Measurements from ENCODE around the gene KCNJ15.
"Not testable (repeated sequence)": the region's sequence is repeated elsewhere in the genome, so short reads cannot be mapped to it uniquely, and the experiment has no call there.

Gene KCNJ15

DNA sequence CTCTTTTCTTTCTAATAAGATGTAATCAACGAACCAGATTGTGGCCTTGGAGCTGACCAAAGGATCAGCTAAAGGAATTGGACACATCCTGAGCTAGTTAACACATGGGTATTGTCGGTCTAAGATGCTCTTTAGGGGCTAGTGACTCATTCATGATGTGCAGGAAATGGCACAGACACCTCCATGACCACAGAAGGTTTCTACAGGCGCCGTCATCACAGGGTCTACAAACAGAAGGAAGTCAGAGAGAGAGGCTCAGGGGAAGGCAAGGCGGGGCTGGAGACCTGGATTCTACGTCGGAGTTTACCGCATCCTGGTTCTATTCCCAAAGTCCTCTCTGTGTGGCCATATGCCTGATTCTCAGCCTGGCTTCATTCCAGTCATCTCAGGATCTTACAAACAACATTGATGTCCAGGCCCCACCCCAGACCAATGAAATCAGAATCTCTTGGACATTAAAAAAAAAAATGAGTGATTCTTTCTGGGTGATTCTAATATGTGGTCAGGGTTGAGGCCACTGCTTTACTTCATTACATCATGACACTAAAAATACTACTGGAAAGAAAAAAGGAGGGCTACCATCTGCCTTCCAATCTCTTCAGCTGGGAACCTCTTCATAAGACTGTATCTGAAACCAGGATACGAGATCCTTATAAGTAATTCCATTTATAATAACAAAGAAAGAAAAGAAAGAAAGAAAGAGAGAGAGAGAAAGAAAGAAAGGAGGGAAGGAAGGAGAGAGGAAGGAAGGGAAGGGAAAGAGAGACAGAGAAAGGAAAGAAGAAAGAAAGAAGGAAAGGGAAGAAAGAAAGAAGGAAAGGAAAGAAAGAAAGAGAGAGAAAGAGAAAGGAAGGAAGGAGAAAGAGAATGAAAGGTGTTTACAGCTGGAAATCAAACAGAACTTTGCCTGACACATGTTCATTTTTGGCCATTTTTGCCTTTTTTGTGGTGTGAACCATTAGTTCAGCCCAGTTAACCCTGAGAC is 11.6 kb upstream of the KCNJ15 start:
- peak; percentile 29 for DNase-seq

DNA sequence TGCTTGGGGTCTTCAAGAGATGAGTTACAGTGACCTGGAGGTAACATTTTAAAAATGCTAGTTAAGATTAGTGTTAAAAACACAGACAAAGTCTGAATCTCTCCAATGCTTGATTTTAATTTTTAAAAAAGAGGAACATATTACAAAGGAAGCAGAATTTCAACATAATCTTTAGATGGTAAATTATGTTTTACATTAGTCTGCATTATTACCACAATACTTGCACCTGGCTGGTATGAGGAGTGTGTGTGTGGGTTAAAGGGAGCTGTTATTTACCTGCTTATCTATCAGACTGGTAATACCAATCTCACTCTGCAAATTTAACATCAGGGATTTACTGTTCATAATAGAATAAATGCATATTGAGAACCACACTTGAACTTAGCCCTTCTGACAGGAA is 10.3 kb upstream of the KCNJ15 start:
- no peak for DNase-seq

DNA sequence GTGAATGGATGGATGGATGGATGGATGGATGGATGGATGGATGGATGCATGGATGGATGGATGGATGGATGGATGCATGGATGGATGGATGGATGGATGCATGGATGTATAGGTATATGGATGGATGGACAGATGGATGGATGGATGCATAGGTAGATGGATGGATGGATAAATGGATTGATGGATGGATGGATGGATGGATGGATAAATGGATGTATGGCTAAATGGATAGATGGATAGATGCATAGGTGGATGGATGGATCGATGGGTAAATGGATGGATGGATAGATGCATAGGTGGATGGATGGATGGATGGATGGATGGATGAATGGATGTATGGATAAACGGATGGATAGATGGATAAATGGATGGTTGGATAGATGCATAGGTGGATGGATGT is 9.7 kb upstream of the KCNJ15 start:
- not testable (repeated sequence) for DNase-seq

DNA sequence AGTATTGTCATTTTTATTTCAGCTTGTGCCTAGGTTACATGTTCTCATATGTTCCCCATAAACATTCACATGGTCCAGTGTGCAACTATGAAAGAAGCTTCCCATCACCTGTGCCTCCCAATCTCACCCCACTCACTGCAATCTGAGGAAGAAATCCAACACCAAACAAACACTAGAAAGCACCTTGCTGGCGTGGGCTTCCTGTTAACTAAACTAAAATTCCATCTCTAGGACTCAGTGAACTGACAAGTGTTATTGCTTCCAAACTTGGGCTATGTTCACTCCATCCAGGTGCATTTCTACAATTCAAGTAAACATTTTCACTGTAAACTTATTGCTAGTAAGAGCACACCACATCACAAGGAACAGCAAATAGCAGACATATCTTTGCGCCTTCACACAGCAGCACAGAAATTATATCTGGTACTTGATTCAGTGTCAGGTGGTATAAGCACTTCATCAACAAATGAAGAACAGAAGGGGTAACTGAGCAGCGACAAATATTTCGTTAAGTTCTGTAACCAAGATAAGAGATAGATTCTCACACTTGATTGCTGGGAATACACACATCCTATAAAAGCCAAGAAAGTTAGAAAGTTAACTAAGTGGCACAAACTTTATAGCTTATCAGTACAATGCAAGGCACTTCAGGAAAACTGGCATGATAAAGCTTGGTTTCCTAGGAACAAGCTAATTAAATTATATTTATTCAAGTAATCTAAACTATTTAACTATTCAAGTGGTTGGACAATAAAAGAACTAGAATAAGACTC is 8.9 kb upstream of the KCNJ15 start:
- DNase-seq: no peak

DNA sequence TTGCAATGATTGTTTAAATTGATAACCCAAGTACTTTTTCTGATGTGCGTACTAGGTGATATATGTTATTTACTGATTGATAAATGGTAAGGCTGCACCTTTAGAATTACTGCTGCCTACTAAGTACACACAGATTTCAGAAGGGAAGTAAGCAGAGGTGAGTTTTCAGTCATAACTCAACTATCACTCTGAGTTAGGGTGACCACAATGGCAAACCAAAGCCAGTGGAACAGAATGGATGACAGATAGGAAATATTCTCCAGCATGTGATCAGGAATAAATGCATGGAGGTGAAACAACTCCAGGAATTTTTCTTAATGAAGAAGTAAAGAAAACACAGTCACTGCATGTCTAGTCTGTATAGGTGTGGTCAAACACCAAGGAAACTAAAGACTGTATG is 7.5 kb upstream of the KCNJ15 start:
- no peak for DNase-seq

DNA sequence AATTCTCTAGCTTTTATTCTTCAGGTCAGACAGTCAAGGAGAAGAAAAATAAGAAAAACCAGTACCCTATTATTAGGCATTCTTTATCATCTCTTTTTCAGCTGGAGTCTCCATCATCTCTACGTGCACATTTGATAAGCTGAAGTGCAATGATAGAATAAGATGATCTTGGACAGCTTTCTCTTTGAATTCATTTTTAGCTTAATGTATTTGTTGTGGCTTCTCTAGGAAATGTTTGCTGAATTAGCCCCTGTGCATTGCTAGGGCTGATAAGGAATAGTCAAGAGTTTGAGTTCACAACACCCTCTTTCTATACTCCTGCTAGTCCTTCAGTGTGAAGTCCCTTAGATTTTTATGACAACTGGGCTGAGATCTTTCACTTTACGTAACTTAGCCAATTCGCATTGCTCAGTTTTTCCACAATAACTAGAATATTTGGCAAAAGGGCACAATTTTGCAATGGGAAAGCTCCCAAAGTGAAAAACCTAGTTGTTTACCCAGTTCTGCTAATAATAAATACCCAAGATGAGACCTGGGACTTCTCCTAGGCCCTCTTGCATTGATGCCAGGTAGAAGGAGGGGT is 7.0 kb upstream of the KCNJ15 start:
- no peak for DNase-seq

DNA sequence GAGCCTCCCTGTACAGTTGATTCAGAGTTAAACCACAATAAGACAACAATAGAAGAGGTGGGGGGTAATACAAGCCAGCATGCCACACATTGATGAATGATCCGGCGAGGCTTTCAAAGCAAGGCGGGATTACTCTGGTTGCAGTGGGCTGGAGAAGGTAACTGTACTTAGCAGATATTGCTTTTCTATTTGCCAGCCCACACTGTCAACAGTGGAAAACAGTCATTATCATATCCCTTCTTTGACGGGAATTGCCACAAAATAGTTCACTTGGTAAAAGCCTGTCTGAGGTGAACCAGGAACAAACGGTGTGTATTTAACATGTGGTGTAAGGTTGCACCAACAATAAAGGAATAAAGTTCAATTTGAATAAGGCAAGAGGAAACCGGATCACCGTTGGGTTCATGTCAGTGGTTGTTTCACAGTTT is 5.8 kb upstream of the KCNJ15 start:
- no peak for DNase-seq

DNA sequence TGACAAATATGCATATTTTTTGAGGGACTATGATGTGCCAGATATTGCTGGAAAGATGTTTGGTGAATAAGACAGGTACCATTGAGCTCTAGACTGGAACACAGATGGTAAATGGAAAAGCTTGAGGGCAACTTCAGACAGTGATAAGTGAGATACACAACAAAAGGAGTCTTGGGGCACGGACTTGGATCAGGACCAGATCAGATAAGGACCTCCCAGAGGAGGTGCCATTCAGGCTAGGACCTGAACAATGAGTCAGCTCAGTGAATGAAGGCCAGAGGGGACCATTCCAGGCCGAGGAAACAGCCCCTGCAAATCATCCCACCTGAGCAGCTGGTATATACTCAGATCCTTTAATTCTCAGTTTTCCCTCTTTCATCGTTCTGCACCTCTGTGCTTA is 1.8 kb upstream of the KCNJ15 start:
- DNase-seq: no peak

DNA sequence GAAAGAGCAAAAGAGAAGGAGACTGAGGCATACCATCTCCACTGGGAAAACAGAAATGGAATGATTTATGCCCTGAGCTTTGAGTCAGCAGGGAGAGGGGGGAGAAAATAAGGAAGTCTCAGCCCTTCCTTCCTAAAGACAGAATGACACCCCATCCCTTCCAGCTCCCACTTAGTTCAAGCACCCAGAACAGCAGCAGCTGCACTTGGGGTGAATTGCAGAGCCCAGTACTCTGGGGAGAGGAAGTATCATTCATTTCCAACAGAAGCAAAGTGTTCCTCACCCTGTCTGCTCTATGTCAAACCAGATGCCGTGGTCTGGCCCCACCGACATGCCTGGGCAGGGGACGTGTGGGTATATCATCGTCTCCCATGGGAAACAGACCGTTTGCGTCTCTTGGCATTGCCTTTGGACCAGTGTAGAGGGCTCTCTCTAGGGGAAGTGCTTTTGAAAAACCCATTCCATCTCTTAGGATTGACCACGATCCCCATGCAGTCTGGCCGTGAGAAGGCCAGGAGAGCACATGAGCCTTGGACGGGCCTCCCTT is 1.1 kb upstream of the KCNJ15 start:
- DNase-seq: no peak

DNA sequence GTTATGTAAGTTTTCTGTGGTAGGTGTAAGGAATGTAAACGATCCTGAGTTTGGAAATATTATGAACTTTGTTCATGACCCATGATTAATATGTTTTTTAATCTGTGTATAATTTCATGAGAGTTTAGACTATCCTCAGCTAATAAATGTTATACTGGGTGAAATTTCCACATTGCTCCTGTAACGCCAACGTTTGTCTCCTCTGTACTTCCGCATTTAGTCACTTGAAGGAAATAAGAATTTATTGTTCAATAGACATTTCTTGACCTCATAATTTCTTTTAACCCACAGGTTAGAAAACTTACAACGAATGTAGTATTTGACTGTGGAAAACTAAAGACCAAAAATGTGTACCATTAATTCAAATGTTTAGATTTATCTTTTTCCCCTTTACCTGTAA is 876 bp downstream of the KCNJ15 start:
- no peak for DNase-seq

DNA sequence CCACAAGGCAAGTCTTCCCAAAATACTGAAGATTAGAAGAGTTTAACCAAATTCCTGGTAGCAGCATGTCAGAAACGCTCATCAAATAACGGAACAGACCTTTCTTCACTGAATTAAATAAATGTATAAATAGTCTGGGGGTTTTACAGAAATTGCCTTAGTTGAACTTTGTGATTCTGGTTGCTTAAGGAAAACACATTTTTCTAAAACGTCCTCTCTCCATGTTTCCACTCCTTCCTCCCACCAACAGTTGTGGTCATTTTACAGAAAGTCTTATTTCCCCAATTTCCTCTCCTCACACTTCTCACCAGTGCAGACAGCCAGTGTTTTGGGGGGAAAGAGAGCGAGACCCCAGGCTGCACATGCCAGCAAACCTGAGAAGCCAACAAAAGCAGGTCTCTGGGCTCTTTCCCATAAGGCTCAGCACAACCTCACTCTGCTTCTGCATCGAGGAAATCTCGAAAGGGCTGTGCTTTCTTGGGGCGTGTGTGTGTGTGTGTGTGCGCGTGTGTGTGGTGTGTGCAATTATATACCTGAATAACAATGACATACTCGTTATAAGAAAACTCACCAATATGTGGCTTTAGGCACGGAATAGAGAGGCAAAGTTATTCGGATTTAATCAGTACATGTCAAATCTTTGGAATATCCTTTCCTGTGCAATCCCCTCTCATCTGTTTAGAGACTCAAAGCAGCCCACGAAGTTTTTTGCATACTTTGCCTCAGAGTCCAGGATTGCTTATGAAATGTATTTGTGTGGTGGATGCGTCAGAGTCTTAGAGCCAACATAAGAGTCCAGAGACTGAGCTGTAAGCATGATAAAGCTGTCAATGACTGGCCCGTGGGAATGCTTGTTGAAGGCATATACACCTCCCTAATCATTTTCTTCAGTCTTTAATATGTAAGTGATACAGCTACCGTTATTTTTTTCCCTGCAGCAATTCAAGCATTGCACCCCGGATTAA is 2.0 kb downstream of the KCNJ15 start:
- DNase-seq: no peak

DNA sequence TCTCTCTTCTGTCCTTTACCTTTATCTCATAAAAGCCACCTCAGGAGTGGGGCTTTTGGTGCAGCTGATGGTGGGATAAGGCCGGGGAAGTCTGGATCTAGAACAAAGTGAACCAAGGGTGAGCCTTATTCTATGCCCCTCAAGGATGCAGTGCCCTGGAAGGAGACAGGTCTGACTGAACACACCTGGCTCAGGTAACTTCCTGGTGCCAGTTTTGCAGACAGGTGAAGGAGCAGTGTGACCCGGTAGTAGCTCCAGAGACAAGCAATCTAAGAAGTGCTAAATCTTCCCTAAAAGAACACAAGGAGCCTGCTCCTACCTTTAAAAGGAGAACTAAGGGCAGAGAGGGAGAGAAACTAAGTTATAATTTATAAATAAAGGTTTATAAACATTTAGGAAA is 2.9 kb downstream of the KCNJ15 start:
- DNase-seq: no peak

DNA sequence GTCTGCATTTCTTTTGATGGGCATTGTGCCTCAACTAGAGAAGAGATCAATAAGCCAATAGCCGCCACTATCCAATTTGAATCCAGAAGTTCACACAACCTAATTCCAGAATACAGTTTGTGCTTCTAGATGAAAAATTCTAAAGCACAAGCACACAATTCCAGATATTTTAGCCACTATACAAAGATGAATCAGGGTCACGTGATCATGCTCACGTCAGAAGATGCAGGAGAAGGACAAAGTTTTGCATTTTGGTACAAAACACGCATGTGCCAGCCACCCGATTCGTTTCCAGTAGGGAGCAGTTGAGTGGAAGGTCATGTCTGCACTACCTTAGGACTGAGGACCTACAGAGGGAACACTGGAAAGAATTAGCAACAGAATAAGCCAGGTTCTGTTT is 3.6 kb downstream of the KCNJ15 start:
- no peak for DNase-seq

DNA sequence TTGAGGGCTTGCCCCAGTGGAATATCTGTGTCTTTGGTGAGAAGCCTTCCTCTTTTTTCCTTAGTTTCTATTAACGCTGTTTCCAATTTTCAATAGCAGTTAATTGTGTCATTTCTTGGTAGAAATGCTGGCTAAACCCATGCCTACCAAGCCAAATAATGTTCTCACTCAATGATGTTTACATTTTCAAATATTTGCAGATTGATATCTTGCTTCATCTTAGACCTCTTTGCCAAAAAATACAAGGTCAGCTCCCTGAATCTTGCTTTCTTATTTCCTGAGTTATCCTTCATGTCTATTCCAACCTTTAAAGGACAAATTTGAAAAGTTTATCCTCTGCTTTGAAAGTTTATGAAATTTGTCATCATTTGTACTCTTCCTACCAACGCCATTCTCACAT is 5.1 kb downstream of the KCNJ15 start:
- no peak for DNase-seq

DNA sequence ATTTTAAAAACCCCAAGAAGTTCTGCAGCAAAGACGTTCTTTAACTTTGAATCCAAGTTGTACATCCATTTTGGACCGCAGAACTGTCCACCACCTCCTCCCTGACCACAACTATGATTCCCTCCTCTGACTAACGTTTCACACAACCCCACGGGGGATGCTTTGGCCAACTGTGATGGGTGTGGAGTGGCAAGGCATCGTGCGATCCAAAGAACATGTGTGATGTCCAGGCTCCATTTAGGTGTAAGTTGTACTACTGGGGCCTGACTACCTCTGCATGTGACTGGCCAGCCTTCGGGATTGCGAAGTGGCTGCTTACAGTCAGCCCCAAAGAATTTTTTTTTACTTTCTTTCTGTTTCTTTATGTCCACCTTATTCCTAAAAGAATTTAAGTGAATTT is 6.7 kb downstream of the KCNJ15 start:
- DNase-seq: no peak

DNA sequence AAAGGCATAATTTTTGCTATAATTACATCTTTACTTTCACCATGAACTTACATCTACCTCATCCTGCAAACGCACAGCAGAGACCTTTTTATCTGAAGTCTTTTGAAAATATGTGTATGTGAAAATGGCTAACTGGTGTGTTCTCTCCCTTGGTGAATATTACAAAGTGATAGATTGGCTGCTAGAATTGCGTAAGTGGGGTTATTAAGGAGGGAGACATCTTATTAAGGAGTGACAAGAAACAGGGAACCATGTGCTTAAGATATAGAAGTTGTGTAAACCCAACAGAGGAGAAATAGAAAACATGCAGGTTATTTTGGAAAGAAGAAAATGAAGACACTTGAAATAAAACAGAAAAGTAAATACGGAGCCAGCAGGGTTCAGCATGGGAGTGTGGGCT is 7.8 kb downstream of the KCNJ15 start:
- no peak for DNase-seq

DNA sequence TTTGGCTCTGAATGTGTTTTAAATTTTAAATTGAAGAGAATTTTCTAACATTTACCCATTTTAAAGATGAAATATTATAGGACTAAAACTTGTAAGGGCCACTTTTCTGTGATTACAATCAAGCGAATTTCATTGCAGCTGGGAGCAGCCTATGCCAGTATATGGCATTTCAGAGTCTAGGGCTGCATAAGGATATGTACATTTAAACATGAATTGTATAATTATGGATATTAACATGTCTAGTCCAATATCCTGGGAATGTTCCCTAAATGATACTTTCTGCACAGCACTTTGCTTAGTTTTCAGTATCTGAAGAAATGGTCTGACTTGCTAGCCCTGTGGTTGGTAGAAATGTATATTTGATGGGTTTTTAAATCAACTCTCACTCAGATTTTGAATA is 8.4 kb downstream of the KCNJ15 start:
- no peak for DNase-seq

DNA sequence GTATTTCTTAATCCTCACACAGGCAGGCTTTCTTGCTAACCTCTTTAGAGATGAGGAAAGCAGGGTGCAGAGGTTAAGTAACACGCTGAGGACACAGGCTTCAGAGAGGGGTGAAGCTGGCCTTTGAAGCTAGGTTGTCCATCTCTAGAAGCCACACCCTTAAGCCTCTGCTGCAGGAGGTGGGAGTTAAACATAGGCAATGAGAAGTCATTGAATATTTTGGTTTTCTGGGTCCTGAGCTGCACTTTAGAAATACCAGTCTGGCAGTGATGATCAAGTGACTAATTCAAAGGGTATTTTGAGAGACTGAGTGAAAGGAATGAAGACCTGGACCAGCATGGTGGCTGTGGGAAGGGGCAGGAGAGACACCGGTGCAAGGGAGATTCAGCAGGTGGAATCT is 9.9 kb downstream of the KCNJ15 start:
- no peak for DNase-seq

DNA sequence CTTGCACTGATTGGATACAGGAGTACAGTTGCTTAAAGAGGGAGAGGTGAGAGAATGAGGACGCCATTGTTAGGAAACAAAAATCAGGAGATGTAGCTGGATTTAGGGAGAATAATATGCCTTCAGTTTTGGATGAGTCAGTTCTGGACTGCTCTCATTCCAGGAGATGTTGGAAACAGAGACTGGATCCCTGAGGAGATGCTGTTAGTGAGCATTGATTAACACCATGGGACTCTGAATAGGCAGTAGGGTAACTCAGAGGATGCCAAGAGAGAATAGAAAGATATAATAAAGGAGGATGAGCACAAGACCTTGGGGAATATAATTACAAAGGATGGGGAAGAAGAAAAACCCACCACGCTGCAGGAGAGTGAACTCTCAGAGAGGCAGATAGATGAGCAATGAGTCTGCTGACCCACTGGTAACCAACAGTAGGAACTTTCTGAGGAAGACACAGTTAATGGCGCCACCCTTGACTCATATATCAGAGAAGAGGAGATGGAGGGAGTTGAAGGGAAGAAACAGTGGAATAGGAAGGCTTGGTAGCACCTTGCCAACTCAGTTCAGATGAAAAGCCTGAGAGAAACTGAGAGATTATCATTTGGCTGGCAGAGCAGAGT is 10.5 kb downstream of the KCNJ15 start:
- DNase-seq: no peak

DNA sequence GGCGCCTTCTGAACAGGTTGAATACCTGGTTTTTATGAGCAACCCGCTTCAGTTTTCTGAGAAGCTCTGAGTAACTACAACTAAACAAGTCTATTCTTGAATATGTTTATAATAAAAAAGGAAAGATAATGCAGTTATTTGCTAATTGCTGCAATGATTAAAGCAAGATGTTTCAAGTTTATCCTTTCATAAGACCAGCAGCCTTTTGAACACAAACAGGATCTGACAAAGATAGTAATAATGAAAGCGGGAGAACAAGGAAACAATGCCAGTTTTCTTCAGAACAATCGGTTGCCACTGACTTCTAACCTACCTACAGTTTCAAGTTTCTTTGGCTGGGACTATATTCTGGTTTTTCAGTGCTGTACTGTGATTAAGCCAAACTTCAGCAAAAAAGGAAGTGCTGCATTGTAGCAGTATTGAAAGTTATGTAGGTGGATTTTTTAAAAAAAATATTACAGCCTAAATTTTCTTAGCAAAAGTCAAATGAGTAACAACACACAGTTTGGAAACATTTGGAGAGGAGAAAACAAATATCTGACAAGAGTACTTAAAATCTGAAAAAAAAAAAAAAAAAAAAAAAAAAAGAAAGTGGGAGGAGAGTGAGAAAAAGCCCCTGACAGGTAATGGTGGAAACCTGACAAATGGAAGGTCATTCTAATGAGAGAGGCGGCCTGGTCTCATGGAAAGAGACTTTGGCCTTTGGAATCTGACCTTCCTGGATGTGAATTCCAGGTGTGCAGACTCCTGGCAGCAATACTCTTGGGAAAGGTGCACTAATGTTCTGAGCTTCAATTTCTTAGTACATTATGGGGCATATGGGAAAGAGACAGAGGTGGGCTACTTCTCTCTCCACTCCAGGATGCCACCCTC is 11.4 kb downstream of the KCNJ15 start:
- no peak for DNase-seq
